Stimulated activated CD8-positive, alpha-beta memory T cell treated with anti-CD3 and anti-CD28 coated beads, Interleukin-4, amount 100 ng/mL, for 24 hours (primary cell): ENCODE results near the gene UNC5A.

ENCODE experiments used
- DNase-seq: peaks from one replicate; pipeline ENCODE4 v3.0.0-alpha.2; 2020; ENCODE audit warnings: low read depth

UNC5A gene

GRCh38 chr5:176880366-176881020, 70.1 kb downstream of the UNC5A start:
- DNase-seq = no peak

GRCh38 chr5:176881021-176881749, 70.8 kb downstream of the UNC5A start:
- no peak for DNase-seq

- no peak for DNase-seq
Observed at GRCh38 chr5:176881816-176882566, 71.6 kb downstream of the UNC5A start.

- no peak for DNase-seq
Observed at GRCh38 chr5:176882567-176882903, 72.2 kb downstream of the UNC5A start.

GRCh38 chr5:176883700-176884570, 73.6 kb downstream of the UNC5A start:
- DNase-seq = no peak

- DNase-seq = no peak
Observed at GRCh38 chr5:176884571-176884890, 74.2 kb downstream of the UNC5A start.

- no peak for DNase-seq
Observed at GRCh38 chr5:176886336-176887251, 76.2 kb downstream of the UNC5A start.

GRCh38 chr5:176887252-176887849, 77.0 kb downstream of the UNC5A start:
- no peak for DNase-seq

GRCh38 chr5:176888016-176888864, 77.9 kb downstream of the UNC5A start:
- DNase-seq = no peak

- DNase-seq = no peak
Observed at GRCh38 chr5:176888865-176889165, 78.5 kb downstream of the UNC5A start.

- no peak for DNase-seq
Observed at GRCh38 chr5:176889321-176890280, 79.2 kb downstream of the UNC5A start.

- no peak for DNase-seq
Observed at GRCh38 chr5:176890455-176891330, 80.3 kb downstream of the UNC5A start.

GRCh38 chr5:176891331-176891958, 81.1 kb downstream of the UNC5A start:
- no peak for DNase-seq

GRCh38 chr5:176892663-176893062, 82.3 kb downstream of the UNC5A start:
- DNase-seq = no peak

GRCh38 chr5:176894298-176894697, 83.9 kb downstream of the UNC5A start:
- no peak for DNase-seq

GRCh38 chr5:176895831-176896230, 85.5 kb downstream of the UNC5A start:
- DNase-seq = no peak

- no peak for DNase-seq
Observed at GRCh38 chr5:176897263-176897662, 86.9 kb downstream of the UNC5A start.
